Nucleus accumbens (tissue), 56 donors: ENCODE results near the gene DYNC2H1.
A peak's percentile ranks its signal among the peaks of the same experiment; 100 is the strongest.

Source experiments
- DNase-seq, 56 donors: peaks; one replicate each; lab custom pipeline; 2025; lab: John Stamatoyannopoulos, UW

DYNC2H1 gene

DNA sequence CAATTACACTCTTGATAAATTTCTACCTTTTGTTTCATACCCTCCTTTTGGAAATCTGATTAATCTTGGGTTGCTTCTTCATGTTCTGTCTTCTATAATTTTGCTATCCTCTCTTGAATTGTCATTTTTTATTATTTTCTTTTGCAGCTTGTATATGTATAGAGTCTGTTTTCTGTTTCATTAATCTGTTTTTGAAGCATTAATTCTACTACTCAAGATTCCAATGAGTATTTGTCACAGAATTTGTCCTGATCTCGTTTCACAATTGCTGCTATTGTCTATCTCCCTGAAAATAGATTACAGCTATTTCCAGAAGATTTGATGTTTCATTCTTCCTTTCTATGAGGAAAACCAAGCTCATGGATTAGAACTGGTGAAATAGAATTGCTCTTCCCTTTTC lies 406.1 kb downstream of the DYNC2H1 start:
- no peak for DNase-seq

DNA sequence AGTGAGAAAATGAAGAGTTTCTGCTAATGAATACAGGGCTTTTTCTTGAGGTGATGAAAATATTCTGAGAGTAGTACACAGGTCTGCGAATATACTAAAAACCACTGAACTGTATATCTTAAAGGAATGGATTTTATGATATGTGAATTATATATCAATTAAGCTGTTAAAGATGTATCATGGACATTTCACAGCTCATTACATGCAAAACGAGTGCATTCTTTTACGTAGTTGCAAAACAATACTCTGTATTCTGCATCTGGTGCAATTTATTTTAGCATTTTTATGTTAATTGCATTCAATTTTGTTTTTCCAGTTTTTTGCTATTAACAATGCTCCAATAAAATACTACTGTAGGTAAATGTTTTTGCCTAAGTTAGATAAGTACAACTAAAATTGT lies 411.6 kb downstream of the DYNC2H1 start:
- DNase-seq = no peak

DNA sequence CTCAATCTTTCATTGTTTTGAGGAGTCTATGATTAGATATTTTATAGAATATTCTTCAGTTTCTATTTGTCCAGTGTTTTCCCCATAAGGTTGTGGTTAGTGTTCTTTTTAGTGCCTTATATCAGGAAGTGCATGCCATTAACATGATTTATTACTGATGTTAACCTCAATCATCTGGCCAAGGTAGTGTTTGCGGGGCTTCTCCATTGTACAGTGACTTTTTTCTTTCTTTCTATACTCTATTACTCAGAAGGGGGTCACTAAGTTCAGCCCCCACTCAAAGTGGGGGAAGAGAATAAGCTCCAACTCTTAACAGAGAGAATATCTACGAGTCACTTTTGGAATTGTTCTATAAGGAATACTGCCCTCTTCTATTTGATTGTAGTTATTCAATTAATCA lies 415.8 kb downstream of the DYNC2H1 start:
- DNase-seq = no peak

GRCh38 chr11:103528046-103528445 lies 418.8 kb downstream of the DYNC2H1 start:
- DNase-seq = no peak

DNA sequence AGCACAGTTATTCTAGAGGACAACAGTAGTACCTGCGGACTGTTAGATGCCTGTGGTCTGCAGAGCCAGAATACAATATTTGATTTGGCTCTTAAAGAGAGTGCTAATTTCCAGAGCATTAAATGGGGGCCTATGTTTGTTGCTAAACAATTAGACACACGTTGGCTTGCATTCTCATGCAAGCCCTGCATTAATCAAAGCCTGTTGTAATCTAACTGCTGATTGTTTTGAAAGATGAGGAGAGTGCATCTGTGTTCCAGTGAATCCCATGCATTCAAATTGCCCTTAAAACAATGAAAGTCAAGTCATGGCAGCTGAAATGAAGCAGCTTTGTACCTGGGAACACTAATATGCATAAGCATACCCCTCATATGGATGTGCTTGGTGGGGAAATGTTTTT lies 419.4 kb downstream of the DYNC2H1 start:
- no peak for DNase-seq

GRCh38 chr11:103529181-103529684 lies 420.0 kb downstream of the DYNC2H1 start:
- peak in 10 of 56 donors; percentile 6 to 63 (median 22) for DNase-seq
